LNCAP (cell line): ENCODE results near the gene CERS5.
A peak's percentile ranks its signal among the peaks of the same experiment; 100 is the strongest.

ENCODE experiments used
- TF ChIP-seq, protein P1 (sequence below): fragments of 450-650 bp; IDR thresholded peaks from 2 replicates; pipeline ENCODE4 v1.5.1; 2017; ENCODE audit warnings: mild to moderate bottlenecking

Gene CERS5

DNA sequence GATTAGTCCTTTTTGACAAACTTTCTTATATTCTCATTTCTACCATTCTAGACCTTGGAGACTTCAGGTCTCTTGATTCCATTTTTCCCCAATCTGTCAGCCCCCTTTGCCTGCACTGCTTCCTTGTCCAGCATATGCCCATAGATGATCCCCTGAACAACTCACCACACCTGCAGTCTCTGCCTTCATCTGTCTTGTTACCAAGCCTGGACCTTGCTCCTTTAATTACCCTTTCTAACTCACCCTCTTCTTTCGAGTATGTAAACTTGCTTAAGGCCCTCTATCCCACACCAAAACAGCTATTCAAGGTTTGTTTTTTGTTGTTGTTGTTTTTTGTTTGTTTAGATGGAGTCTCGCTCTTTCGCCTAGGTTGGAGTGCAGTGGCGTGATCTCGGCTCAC is 45.5 kb downstream of the CERS5 start:
- TF ChIP-seq, protein P1, sequence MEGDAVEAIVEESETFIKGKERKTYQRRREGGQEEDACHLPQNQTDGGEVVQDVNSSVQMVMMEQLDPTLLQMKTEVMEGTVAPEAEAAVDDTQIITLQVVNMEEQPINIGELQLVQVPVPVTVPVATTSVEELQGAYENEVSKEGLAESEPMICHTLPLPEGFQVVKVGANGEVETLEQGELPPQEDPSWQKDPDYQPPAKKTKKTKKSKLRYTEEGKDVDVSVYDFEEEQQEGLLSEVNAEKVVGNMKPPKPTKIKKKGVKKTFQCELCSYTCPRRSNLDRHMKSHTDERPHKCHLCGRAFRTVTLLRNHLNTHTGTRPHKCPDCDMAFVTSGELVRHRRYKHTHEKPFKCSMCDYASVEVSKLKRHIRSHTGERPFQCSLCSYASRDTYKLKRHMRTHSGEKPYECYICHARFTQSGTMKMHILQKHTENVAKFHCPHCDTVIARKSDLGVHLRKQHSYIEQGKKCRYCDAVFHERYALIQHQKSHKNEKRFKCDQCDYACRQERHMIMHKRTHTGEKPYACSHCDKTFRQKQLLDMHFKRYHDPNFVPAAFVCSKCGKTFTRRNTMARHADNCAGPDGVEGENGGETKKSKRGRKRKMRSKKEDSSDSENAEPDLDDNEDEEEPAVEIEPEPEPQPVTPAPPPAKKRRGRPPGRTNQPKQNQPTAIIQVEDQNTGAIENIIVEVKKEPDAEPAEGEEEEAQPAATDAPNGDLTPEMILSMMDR, result no peak

DNA sequence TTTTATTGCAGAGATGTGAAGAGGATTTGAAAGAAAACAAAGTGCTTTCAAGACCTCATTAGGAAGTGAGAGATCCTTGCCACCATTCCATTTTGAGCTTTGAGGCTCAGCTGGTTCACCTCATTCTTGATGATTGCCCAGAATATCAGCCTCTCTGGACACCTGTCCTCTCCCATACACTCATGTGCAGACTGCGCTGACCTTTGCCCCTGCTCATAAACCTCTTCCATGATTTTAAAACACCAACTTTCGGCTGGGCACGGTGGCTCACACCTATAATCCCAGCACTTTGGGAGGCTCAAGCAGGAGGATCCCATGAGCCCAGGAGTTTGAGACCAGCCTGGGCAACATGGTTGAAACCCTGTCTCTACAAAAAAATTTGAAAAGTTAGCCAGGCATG is 46.2 kb downstream of the CERS5 start:
- TF ChIP-seq, protein P1, result no peak

DNA sequence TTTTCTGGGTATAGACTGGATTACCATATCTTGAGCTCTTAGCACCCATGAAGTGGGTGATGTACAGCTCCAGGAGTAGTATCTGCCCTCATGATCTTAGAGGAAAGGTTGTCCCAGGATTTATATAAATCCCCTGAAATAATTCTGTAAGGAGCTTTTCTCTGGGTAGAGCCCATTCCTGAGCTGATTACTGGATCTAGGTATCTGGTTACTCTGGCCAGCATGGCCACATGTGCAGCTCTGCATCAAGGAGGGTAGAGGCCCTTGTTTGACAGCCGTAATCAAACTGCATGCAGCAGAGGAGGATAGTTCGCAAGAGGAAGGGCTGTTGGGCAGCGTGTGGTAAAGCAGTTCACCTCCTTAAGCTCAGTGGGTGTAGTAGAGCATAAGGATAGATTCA is 46.6 kb downstream of the CERS5 start:
- TF ChIP-seq, protein P1, result no peak

DNA sequence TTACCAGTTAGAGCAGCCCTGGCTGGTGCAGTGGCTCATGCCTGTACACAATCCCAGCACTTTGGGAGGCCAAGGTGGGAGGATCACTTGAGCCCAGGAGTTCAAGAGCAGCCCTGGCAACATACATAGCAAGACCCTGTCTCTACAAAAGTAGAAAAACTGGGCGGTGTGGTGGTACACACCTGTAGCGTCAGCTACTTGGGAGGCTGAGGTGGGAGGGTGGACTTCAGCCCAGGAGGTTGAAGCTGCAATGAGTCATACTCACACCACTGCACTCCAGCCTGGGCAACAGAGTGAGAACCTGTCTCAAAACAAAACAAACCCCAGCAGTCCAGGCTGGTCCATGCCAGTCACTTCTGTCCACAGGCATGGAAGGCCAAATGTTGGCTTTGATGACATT is 47.8 kb downstream of the CERS5 start:
- TF ChIP-seq, protein P1, result no peak

DNA sequence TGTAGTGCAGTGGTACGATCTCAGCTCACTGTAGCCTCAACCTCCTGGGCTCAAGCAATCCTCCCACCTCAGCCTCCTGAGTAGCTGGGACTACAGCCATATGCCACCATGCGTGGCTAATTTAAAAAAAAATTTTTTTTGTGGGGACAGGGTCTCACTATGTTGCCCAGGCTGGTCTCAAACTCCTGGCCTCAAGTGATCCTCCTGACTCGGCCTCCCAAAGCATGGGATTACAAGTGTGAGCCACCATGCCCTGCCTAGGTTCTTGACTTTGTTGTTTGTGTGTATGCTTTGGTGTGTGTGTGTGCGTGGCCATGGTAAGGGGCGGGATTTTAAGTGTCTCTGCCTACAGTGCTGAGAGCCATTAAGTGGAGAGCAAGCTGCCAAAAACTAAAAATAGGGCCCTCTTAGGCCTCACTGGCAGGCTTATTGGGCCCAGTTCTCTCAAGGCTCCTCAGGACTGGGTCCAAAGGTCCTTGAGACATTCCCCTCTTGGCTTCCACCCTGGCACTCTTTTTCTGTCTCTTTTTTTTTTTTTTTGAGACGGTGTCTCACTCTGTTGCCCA is 50.0 kb downstream of the CERS5 start:
- TF ChIP-seq, protein P1, result no peak

DNA sequence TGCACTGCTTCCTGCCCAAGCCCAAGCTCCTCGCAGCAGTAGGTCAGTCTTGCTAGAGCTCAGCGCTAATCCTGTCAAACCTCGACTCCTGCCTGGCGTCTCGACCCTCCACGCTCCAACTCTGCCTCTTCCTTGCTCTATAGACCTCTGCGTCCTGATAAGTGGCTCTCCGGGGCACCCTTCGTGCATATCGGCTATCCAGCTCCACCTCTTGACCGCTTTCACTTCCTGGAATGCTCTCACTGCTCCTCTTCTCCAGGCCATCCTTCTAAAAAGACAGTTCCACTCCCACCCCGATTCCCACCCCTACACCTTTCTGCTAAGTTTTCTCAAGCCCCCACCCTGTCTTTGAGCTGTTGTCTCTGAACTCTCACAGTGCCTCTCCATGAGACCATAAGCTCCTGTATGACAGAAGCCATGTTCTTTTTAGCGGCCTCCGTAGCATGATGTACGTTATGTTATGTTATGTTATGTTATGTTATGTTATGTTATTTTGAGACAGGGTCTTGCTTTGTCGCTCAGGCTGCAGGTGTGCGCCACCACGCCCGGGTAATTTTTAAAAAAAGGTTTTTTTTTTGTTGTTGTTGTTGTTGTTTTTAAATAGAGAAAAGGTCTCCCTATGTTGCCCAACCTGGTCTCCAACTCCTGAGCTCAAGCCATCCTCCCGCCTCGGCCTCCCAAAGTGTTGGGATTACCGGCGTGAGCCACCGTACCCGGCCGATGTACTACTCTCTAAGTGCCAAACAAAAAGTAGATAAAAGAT is 54.5 kb downstream of the CERS5 start:
- TF ChIP-seq, protein P1, result no peak

DNA sequence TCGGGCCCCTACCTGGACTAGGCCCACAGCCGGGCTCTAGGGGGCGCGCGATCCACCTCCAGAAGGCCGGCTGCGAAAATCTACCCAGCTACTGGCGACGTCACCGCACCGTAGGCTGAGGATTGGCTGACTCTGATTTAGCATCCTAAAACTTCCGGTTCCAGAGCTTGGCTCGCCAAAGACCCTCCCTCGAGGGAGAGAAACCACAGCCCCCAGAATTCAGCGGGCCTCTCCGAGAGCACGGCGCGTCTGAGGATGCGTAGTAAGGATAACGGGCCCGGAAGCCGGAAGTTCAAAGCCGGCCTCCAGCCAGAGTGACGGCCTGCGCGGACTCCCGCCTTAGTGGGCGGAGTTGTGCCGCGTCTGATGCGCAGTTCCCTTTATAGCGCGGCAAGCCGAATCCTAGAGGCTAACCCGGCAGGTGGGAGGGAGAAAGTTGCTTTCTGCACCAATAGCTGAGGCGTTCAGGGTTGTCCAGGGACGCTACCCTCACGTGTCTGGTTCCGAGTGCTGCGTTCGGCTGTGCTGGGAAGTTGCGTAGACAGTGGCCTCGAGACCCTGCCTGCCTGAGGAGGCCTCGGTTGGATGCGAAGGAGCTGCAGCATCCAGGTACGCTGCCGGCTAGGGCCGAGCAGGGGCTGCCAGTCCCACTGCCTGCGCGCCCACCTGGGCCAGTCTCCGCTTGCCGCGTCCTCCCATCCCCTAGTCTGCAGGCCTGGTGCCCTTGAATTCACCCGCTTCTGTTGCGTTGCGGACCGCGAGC is 55.3 kb downstream of the CERS5 start, which contains the start of gene COX14:
Gene COX14 (plus strand): TSS at position 544 of the 763 bp plus-strand sequence. CDS start 7,808 bp downstream, outside the sequence.
- TF ChIP-seq, protein P1, result peak; percentile 99; the same call in 1 of the 2 replicates
